ENCODE measurements around the gene CIITA.

- TF ChIP-seq, protein P1, sequence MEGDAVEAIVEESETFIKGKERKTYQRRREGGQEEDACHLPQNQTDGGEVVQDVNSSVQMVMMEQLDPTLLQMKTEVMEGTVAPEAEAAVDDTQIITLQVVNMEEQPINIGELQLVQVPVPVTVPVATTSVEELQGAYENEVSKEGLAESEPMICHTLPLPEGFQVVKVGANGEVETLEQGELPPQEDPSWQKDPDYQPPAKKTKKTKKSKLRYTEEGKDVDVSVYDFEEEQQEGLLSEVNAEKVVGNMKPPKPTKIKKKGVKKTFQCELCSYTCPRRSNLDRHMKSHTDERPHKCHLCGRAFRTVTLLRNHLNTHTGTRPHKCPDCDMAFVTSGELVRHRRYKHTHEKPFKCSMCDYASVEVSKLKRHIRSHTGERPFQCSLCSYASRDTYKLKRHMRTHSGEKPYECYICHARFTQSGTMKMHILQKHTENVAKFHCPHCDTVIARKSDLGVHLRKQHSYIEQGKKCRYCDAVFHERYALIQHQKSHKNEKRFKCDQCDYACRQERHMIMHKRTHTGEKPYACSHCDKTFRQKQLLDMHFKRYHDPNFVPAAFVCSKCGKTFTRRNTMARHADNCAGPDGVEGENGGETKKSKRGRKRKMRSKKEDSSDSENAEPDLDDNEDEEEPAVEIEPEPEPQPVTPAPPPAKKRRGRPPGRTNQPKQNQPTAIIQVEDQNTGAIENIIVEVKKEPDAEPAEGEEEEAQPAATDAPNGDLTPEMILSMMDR (IDR thresholded peaks at IDR 0.05; ENCODE audit: insufficient read depth, low read length, poor library complexity, severe bottlenecking): no peak
- no peak for TF ChIP-seq EZH2phosphoT487 (conservative IDR thresholded peaks at IDR 0.05; ENCODE audit: low read length)
Observed at GRCh38 chr16:10931134-10931533, 54.1 kb downstream of the CIITA start.

All from SU-DHL-6 (cell line).